ENCODE results near the gene MYL11. TPM values are rescaled to one million over a fixed set of nuclear protein-coding genes. Genes with fewer than 3 reads are reported as not detected.
A peak's percentile ranks its signal among the peaks of the same experiment; 100 is the strongest.

The MYL11 gene
- total and polyA plus RNA-seq, 2 experiments from 2014 or later: 2.1 TPM; not detected in 1

DNA sequence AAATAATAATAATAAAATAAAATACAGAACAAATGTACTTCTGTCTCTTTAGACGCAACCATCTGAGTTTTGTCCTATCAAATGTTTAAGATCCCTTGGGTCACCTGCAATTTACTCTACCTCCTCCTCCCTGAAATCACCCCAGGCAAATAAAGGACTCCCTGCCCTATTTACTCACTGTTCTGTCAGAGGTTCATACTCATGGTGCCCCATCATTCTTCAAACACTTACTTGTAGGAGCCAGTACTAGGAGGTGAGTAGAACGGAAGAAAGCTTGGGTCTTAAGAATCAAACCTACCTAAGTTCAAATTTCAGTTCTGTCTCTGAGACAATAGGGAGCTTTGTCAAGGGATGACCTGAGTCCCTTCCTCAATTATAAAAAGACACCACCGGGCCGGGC lies 8.1 kb upstream of the MYL11 start:
- Histone ChIP-seq H3K4me2 (ENCODE audit: unreplicated experiment) (peak overlapping the region; percentile 100), H3K9me3 (ENCODE audit: low read depth) (no peaks in the 10 kb centered on the region), H3K79me2 (ENCODE audit: insufficient read depth) (peaks cover 84% of the 10 kb centered on the region), H3K9me2 (ENCODE audit: insufficient read depth) (no peaks in the 10 kb centered on the region), H4K20me1 (ENCODE audit: insufficient read depth) (no peaks in the 10 kb centered on the region; the same call in 1 of the 2 replicates), H3K27ac (peak overlapping the region; percentile 15; the same call in 1 of the 2 replicates), H3K27me3 (replicated peaks; ENCODE audit: insufficient read depth) (no peaks in the 10 kb centered on the region), H3F3A (ENCODE audit: insufficient read depth) (peaks cover 10% of the 10 kb centered on the region; the same call in 1 of the 2 replicates), H3K9ac (no peak overlapping the region), H3K4me1 (ENCODE audit: insufficient read depth) (peaks cover 23% of the 10 kb centered on the region), H3K4me3 (peak overlapping the region; percentile 94), H2AFZ (no peak overlapping the region), H3K36me3 (ENCODE audit: low read depth) (peaks cover 7% of the 10 kb centered on the region; the same call in 1 of the 2 replicates)
- WGBS, 2 experiments (ENCODE audit: low coverage in 1 of 2, low lambda C conversion rate in 2 of 2, missing lambda C conversion rate in 2 of 2): 57 to 63% methylated on average over 4 of the region's 4 CpGs
- DNase-seq: peak; percentile 32
- TF ChIP-seq EZH2phosphoT487 (IDR thresholded peaks at IDR 0.05; ENCODE audit: insufficient read depth, low read depth) (no peak), EZH2 (IDR thresholded peaks at IDR 0.05; ENCODE audit: insufficient read depth, poor library complexity, severe bottlenecking) (no peak)
- in situ Hi-C loops (cut with MboI): no loop called here

DNA sequence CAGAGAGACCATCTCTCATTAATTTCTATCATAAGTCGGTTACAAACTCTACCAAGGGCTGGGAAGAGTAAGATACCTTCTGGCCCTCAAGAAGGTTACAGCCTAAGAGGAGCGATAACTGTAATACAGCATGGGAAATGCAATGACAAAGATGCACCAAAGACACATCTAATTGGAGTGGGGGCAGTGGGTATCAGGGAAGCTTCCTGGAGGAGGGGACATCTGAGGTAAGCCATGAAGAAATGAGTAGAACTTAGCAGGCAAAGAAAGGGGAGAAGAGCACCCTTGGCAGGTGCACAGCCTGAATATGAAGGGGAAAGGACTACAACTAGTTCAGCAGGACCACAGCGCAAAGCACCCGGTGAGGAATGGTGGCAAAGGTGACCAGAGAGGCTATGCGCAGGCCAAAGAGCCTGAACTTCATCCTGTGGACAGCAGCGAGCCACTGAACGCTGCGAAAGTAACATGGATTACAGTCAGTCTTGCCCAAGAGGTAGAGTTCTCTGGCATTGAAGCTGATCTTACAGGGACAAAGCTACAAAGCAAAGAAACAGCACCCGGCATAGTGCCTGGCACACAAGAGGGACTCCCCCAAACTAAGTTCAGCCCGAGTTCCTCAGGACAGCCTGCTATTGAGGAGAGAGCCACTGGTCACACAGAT lies 7.1 kb upstream of the MYL11 start:
- H3K27ac ChIP-seq: peak overlapping the region; percentile 71; the same call in 1 of the 2 replicates
- H2AFZ ChIP-seq: no peak overlapping the region
- H3K9me2 ChIP-seq (ENCODE audit: insufficient read depth): no peaks in the 10 kb centered on the region
- H3K9ac ChIP-seq: peak overlapping the region; percentile 80
- no peaks in the 10 kb centered on the region for H3K27me3 ChIP-seq (replicated peaks; ENCODE audit: insufficient read depth)
- H4K20me1 ChIP-seq (ENCODE audit: insufficient read depth): no peaks in the 10 kb centered on the region; the same call in 1 of the 2 replicates
- no peaks in the 10 kb centered on the region for H3K9me3 ChIP-seq (ENCODE audit: low read depth)
- peak overlapping the region; percentile 94 for H3K4me3 ChIP-seq
- H3K4me2 ChIP-seq (ENCODE audit: unreplicated experiment): peak overlapping the region; percentile 100
- TF ChIP-seq EZH2phosphoT487 (IDR thresholded peaks at IDR 0.05; ENCODE audit: insufficient read depth, low read depth) (no peak), EZH2 (IDR thresholded peaks at IDR 0.05; ENCODE audit: insufficient read depth, poor library complexity, severe bottlenecking) (no peak)
- peak; percentile 15 for DNase-seq
- H3F3A ChIP-seq (ENCODE audit: insufficient read depth): peaks cover 10% of the 10 kb centered on the region; the same call in 1 of the 2 replicates
- H3K79me2 ChIP-seq (ENCODE audit: insufficient read depth): peaks cover 74% of the 10 kb centered on the region
- peaks cover 7% of the 10 kb centered on the region; the same call in 1 of the 2 replicates for H3K36me3 ChIP-seq (ENCODE audit: low read depth)
- in situ Hi-C loops (cut with MboI): no loop called here
- peaks cover 23% of the 10 kb centered on the region for H3K4me1 ChIP-seq (ENCODE audit: insufficient read depth)
- WGBS, 2 experiments (ENCODE audit: low coverage in 1 of 2, low lambda C conversion rate in 2 of 2, missing lambda C conversion rate in 2 of 2): 80 to 81% methylated on average over 10 of the region's 10 CpGs

DNA sequence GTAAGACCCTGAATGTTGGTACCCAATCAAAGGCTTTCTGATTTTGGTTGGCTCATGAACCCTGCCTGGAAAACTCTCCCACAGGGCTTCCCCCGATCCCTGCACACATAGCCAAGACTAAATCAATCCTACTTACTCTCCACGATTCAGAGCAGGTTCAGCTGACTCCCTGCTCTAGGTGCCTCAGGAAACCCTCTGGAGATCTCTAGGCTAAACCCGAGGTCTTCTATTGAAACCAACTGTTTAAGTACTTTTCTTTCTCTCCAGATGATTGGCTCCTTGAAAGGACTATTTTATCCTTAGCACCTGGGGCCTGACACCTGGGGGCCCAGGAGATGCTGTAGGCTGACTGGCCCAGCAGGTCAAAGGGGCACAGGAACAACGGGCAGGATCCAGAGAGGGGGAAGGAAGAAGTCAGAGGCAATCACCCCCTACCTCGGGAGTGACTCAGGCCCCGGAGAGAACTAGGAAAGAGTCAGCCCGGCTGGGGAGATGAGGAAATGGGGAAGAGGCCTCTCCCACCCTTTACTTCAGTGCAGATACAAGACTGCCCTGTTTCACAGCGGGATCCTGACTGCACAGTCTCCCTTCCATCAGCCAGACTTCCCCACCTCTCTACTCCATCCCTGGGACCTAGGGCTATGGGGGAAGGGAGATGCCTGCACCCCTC lies 6.3 kb upstream of the MYL11 start:
- no peaks in the 10 kb centered on the region for H3K9me3 ChIP-seq (ENCODE audit: low read depth)
- peaks cover 4% of the 10 kb centered on the region; the same call in 1 of the 2 replicates for H3K36me3 ChIP-seq (ENCODE audit: low read depth)
- in situ Hi-C loops (cut with MboI): no loop called here
- peak overlapping the region; percentile 80 for H3K9ac ChIP-seq
- DNase-seq: peak; percentile 87
- 1 to 3% methylated on average over 8 of the region's 8 CpGs for WGBS, 2 experiments (ENCODE audit: low coverage in 1 of 2, low lambda C conversion rate in 2 of 2, missing lambda C conversion rate in 2 of 2)
- peaks cover 23% of the 10 kb centered on the region for H3K4me1 ChIP-seq (ENCODE audit: insufficient read depth)
- H3K27ac ChIP-seq: peak overlapping the region; percentile 71
- TF ChIP-seq EZH2phosphoT487 (IDR thresholded peaks at IDR 0.05; ENCODE audit: insufficient read depth, low read depth): no peak
- TF ChIP-seq EZH2 (IDR thresholded peaks at IDR 0.05; ENCODE audit: insufficient read depth, poor library complexity, severe bottlenecking): no peak
- H3K4me3 ChIP-seq: peak overlapping the region; percentile 94
- H3K27me3 ChIP-seq (replicated peaks; ENCODE audit: insufficient read depth): no peaks in the 10 kb centered on the region
- H3F3A ChIP-seq (ENCODE audit: insufficient read depth): peaks cover 10% of the 10 kb centered on the region; the same call in 1 of the 2 replicates
- H3K4me2 ChIP-seq (ENCODE audit: unreplicated experiment): peak overlapping the region; percentile 100
- no peaks in the 10 kb centered on the region; the same call in 1 of the 2 replicates for H4K20me1 ChIP-seq (ENCODE audit: insufficient read depth)
- no peak overlapping the region; the same call in 1 of the 2 replicates for H2AFZ ChIP-seq
- no peaks in the 10 kb centered on the region for H3K9me2 ChIP-seq (ENCODE audit: insufficient read depth)
- peaks cover 66% of the 10 kb centered on the region for H3K79me2 ChIP-seq (ENCODE audit: insufficient read depth)

DNA sequence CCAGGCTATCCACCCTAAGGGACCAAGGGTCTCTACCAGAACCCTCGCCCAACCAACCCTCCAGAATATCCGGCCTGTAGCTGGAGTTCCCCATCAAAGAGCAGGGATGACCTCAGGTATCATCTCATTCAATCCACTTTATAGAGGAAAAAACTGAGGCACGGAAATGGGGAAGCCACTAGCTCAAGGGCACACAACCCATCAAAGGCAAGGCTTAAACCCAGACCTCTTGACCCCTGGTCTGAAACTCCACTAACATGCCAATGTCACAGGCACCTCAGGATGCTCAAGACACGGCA lies 5.9 kb upstream of the MYL11 start:
- Histone ChIP-seq H3K79me2 (ENCODE audit: insufficient read depth) (peaks cover 62% of the 10 kb centered on the region), H3F3A (ENCODE audit: insufficient read depth) (peaks cover 10% of the 10 kb centered on the region; the same call in 1 of the 2 replicates), H3K9me2 (ENCODE audit: insufficient read depth) (no peaks in the 10 kb centered on the region), H3K4me3 (peak overlapping the region; percentile 94), H3K27ac (peak overlapping the region; percentile 71), H3K27me3 (replicated peaks; ENCODE audit: insufficient read depth) (no peaks in the 10 kb centered on the region), H3K36me3 (ENCODE audit: low read depth) (peaks cover under 1% of the 10 kb centered on the region; the same call in 1 of the 2 replicates), H3K9me3 (ENCODE audit: low read depth) (no peaks in the 10 kb centered on the region), H3K9ac (peak overlapping the region; percentile 80), H3K4me1 (ENCODE audit: insufficient read depth) (peaks cover 23% of the 10 kb centered on the region), H3K4me2 (ENCODE audit: unreplicated experiment) (peak overlapping the region; percentile 100), H2AFZ (no peak overlapping the region; the same call in 1 of the 2 replicates), H4K20me1 (ENCODE audit: insufficient read depth) (no peaks in the 10 kb centered on the region; the same call in 1 of the 2 replicates)
- DNase-seq: no peak
- TF ChIP-seq EZH2 (IDR thresholded peaks at IDR 0.05; ENCODE audit: insufficient read depth, poor library complexity, severe bottlenecking) (no peak), EZH2phosphoT487 (IDR thresholded peaks at IDR 0.05; ENCODE audit: insufficient read depth, low read depth) (no peak)
- in situ Hi-C loops (cut with MboI): no loop called here
- WGBS, 2 experiments (ENCODE audit: low coverage in 1 of 2, low lambda C conversion rate in 2 of 2, missing lambda C conversion rate in 2 of 2): 1 to 2% methylated on average over 4 of the region's 4 CpGs

All from GM23248 (cell line).